Measurements from ENCODE around the gene PGA4. TPM values are rescaled to one million over a fixed set of nuclear protein-coding genes. Genes with fewer than 3 reads are reported as not detected.

The PGA4 gene
- total and polyA plus RNA-seq, 4 donors: 0.33 to 4.5 (median 1.8) TPM; not detected in 1

DNA sequence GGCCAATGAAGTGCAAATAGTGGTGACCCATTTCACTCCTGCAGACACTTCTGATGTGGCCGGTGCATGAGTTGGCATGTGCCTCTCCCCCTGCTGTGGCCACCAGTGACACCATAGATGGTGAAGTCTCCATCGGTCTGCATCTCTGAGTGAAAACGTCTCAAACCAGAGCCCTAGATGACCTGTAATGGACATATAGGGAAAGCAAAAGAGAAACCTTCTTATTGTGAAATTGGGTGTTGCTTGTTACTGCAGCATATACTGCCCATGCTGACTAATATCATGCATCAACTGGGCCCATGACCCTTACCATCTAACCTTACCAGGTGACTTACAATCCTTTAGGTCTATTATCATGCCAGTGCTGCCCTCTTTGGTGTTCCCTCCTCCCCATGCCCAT, 49.3 kb upstream of the PGA4 start:
- peaks cover 0 to 3% (median 0%) of the 10 kb centered on the region in 4 donors for H3K27me3 ChIP-seq (ENCODE audit: control insufficient read depth in 4 of 4, insufficient read depth in 4 of 4, low read length in 3 of 4)
- DNase-seq (ENCODE audit: low spot score): no peak
- no peak overlapping the region for H3K9ac ChIP-seq (ENCODE audit: low read depth in 1 of 2, low read length in 2 of 2)
- H3K36me3 ChIP-seq (ENCODE audit: control insufficient read depth in 4 of 4, insufficient read depth in 3 of 4, low read depth in 1 of 4, low read length in 3 of 4): no peaks in the 10 kb centered on the region
- H3K4me1 ChIP-seq (ENCODE audit: control insufficient read depth in 4 of 4, insufficient read depth in 4 of 4, low read length in 3 of 4): no peaks in the 10 kb centered on the region
- no peak overlapping the region for H3K4me3 ChIP-seq (ENCODE audit: low read depth in 1 of 3, low read length in 3 of 3)
- no peak overlapping the region for H3K27ac ChIP-seq (ENCODE audit: low read depth in 1 of 2, low read length in 2 of 2)
- peaks cover 0 to 7% (median 0%) of the 10 kb centered on the region in 4 donors for H3K9me3 ChIP-seq (ENCODE audit: control insufficient read depth in 4 of 4, low read length in 3 of 4)
- 92% methylated on average over 3 of the region's 3 CpGs for WGBS
- TF ChIP-seq RAD21 (IDR thresholded peaks at IDR 0.05): no peak
- TF ChIP-seq, protein P1, sequence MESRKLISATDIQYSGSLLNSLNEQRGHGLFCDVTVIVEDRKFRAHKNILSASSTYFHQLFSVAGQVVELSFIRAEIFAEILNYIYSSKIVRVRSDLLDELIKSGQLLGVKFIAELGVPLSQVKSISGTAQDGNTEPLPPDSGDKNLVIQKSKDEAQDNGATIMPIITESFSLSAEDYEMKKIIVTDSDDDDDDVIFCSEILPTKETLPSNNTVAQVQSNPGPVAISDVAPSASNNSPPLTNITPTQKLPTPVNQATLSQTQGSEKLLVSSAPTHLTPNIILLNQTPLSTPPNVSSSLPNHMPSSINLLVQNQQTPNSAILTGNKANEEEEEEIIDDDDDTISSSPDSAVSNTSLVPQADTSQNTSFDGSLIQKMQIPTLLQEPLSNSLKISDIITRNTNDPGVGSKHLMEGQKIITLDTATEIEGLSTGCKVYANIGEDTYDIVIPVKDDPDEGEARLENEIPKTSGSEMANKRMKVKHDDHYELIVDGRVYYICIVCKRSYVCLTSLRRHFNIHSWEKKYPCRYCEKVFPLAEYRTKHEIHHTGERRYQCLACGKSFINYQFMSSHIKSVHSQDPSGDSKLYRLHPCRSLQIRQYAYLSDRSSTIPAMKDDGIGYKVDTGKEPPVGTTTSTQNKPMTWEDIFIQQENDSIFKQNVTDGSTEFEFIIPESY (IDR thresholded peaks at IDR 0.05): no peak
- TF ChIP-seq, protein P2, sequence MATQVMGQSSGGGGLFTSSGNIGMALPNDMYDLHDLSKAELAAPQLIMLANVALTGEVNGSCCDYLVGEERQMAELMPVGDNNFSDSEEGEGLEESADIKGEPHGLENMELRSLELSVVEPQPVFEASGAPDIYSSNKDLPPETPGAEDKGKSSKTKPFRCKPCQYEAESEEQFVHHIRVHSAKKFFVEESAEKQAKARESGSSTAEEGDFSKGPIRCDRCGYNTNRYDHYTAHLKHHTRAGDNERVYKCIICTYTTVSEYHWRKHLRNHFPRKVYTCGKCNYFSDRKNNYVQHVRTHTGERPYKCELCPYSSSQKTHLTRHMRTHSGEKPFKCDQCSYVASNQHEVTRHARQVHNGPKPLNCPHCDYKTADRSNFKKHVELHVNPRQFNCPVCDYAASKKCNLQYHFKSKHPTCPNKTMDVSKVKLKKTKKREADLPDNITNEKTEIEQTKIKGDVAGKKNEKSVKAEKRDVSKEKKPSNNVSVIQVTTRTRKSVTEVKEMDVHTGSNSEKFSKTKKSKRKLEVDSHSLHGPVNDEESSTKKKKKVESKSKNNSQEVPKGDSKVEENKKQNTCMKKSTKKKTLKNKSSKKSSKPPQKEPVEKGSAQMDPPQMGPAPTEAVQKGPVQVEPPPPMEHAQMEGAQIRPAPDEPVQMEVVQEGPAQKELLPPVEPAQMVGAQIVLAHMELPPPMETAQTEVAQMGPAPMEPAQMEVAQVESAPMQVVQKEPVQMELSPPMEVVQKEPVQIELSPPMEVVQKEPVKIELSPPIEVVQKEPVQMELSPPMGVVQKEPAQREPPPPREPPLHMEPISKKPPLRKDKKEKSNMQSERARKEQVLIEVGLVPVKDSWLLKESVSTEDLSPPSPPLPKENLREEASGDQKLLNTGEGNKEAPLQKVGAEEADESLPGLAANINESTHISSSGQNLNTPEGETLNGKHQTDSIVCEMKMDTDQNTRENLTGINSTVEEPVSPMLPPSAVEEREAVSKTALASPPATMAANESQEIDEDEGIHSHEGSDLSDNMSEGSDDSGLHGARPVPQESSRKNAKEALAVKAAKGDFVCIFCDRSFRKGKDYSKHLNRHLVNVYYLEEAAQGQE (IDR thresholded peaks at IDR 0.05): no peak
- TF ChIP-seq FOXA1 (IDR thresholded peaks at IDR 0.05): no peak
- no peak for TF ChIP-seq EGR1 (IDR thresholded peaks at IDR 0.05; ENCODE audit: low read depth in 2 of 2)
- no peak for TF ChIP-seq HNF4A (conservative IDR thresholded peaks at IDR 0.05)

DNA sequence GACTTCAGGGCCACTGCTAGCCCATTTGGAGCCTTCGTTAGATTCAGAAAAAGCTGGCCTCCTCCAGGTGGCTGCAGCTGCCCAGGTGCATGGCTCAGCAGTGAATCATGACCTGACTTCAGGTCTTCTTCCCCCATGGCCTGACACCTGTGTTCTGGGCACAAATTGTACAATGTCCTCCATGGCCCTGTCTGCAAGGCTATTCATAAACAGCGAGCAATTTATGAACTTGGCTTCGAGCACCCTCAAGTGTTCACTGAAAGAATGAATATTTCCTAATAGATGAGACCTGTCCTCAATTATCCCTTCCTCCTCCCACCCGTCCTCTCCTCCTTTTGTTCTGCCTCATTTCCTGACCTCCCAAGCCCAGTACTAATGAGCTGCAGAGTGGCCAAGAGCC, 48.7 kb upstream of the PGA4 start:
- H3K4me3 ChIP-seq (ENCODE audit: low read depth in 1 of 3, low read length in 3 of 3): no peak overlapping the region
- H3K9ac ChIP-seq (ENCODE audit: low read depth in 1 of 2, low read length in 2 of 2): no peak overlapping the region
- H3K4me1 ChIP-seq (ENCODE audit: control insufficient read depth in 4 of 4, insufficient read depth in 4 of 4, low read length in 3 of 4): no peaks in the 10 kb centered on the region
- H3K9me3 ChIP-seq (ENCODE audit: control insufficient read depth in 4 of 4, low read length in 3 of 4): peaks cover 0 to 7% (median 0%) of the 10 kb centered on the region in 4 donors
- no peak for DNase-seq (ENCODE audit: low spot score)
- H3K27ac ChIP-seq (ENCODE audit: low read depth in 1 of 2, low read length in 2 of 2): no peak overlapping the region
- TF ChIP-seq NR2F2 (IDR thresholded peaks at IDR 0.05) (no peak), RXRA (IDR thresholded peaks at IDR 0.05) (no peak), RAD21 (IDR thresholded peaks at IDR 0.05) (no peak), YY1 (IDR thresholded peaks at IDR 0.05) (no peak), GABPA (IDR thresholded peaks at IDR 0.05 in 1 of 2, conservative IDR thresholded peaks at IDR 0.05 in 1 of 2) (no peak), FOXA1 (IDR thresholded peaks at IDR 0.05) (no peak), FOXA2 (IDR thresholded peaks at IDR 0.05) (no peak), HNF4A (conservative IDR thresholded peaks at IDR 0.05) (no peak)
- TF ChIP-seq, protein P3, sequence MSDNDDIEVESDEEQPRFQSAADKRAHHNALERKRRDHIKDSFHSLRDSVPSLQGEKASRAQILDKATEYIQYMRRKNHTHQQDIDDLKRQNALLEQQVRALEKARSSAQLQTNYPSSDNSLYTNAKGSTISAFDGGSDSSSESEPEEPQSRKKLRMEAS (IDR thresholded peaks at IDR 0.05): no peak
- TF ChIP-seq, protein P2 (IDR thresholded peaks at IDR 0.05): no peak
- H3K36me3 ChIP-seq (ENCODE audit: control insufficient read depth in 4 of 4, insufficient read depth in 3 of 4, low read depth in 1 of 4, low read length in 3 of 4): no peaks in the 10 kb centered on the region
- peaks cover 0 to 3% (median 0%) of the 10 kb centered on the region in 4 donors for H3K27me3 ChIP-seq (ENCODE audit: control insufficient read depth in 4 of 4, insufficient read depth in 4 of 4, low read length in 3 of 4)
- 85% methylated on average over 4 of the region's 4 CpGs for WGBS

All from liver (tissue), 9 donors.